Effector memory CD8-positive, alpha-beta T cell (primary cell): ENCODE data around the gene IL1RAPL2.
"Not testable (repeated sequence)": the region's sequence is repeated elsewhere in the genome, so short reads cannot be mapped to it uniquely, and the experiment has no call there.

Source experiments
- ATAC-seq: fragments of 150-1000 bp; cut with Tn5 transposase; replicated peaks from 2 replicates; pipeline ENCODE4 v1.10.0; 2021; ENCODE audit warnings: mild to moderate bottlenecking, moderate library complexity
- DNase-seq, 3 experiments: peaks; one replicate each; pipeline ENCODE4 v3.0.0; 2021
- H3K27ac Mint-ChIP-seq, 2 donors: one replicate each; pipeline ENCODE4 v1.8.0; 2022; ENCODE audit warnings: mild to moderate bottlenecking in 2 of 2, mixed read lengths in 2 of 2, moderate library complexity in 2 of 2
- H3K27me3 Mint-ChIP-seq, 2 donors: one replicate each; pipeline ENCODE4 v1.8.0; 2022; ENCODE audit warnings: mixed read lengths in 2 of 2
- H3K36me3 Mint-ChIP-seq: one replicate; pipeline ENCODE4 v1.8.0; 2022; ENCODE audit warnings: mild to moderate bottlenecking, moderate library complexity, mixed read lengths; ENCODE audit not compliant: insufficient read depth
- H3K4me1 Mint-ChIP-seq, 2 donors: one replicate each; pipeline ENCODE4 v1.8.0; 2022; ENCODE audit warnings: low read depth in 2 of 2, mixed read lengths in 2 of 2
- H3K4me3 Mint-ChIP-seq, 2 donors: one replicate each; pipeline ENCODE4 v1.8.0; 2022; ENCODE audit warnings: mild to moderate bottlenecking in 2 of 2, mixed read lengths in 2 of 2, moderate library complexity in 2 of 2
- H3K9me3 Mint-ChIP-seq, 2 donors: one replicate each; pipeline ENCODE4 v1.8.0; 2022; ENCODE audit warnings: mixed read lengths in 2 of 2

Gene IL1RAPL2

DNA sequence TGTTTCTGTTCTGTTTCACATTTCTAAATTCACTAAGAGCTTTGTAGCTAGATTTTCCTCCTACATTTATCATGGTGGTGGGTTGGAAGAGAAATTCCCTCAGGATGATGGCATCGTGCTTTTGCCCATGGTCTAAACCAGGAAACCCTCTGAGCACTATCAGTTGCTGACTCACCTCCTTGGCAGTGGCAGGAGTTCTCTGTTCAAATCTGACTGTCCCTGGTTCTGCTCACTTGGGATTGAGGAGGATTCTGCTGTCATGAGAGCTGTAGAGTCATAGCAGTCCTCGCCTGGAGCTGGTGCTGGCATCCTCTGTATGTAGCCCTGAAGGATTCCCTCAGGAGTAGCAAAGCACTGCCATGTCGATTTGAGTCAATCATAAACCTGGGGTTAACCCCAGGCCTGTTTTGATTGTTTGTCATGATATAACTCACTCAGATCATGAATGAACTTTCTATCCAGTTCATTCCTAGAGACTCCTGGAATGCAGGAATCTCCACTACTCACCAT lies 645.1 kb downstream of the IL1RAPL2 start:
- Mint-ChIP-seq H3K4me3 (no peak overlapping the region), H3K27me3 (no peaks in the 10 kb centered on the region), H3K9me3 (peaks cover 0 to 14% of the 10 kb centered on the region in 2 donors), H3K4me1 (no peaks in the 10 kb centered on the region), H3K36me3 (no peaks in the 10 kb centered on the region), H3K27ac (no peak overlapping the region)
- no peak for ATAC-seq
- no peak for DNase-seq

GRCh38 chrX:105219454-105220401 lies 653.7 kb downstream of the IL1RAPL2 start:
- no peak for DNase-seq
- H3K27ac Mint-ChIP-seq, result no peak overlapping the region
- H3K4me3 Mint-ChIP-seq, result no peak overlapping the region
- H3K36me3 Mint-ChIP-seq, result no peaks in the 10 kb centered on the region
- H3K27me3 Mint-ChIP-seq, result no peaks in the 10 kb centered on the region
- no peak for ATAC-seq
- peaks cover 0 to 10% of the 10 kb centered on the region in 2 donors for H3K9me3 Mint-ChIP-seq
- no peaks in the 10 kb centered on the region for H3K4me1 Mint-ChIP-seq

DNA sequence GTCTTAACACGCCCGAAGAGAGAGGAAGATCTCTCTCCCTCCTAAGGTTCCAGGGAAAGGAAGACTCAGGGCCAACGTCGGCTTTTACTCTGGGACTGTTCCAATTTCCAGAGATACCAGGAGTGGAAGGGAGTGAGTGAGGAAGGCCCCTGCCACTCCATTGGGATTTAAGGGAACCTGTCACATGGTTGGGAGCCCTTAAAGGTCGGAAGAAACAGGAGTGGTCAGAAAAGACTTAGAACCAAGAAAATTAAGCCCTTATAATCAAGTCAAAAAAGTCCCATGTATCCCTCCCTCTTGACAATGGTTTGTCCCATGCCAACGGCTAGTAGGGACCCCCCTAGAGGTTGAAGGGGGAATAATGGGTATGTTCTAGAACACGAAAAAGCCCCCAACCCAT lies 654.6 kb downstream of the IL1RAPL2 start, which contains the start of gene TEX13A:
TSS of gene TEX13A (minus strand) at position 59 of the 400 bp plus-strand sequence. CDS start 297 bp downstream, outside the sequence.
- DNase-seq, result no peak
- Mint-ChIP-seq H3K27ac (no peak within 1 kb of the TSS), H3K9me3 (peaks cover 0 to 6% of the 10 kb centered on the region in 2 donors), H3K4me1 (no peaks in the 10 kb centered on the region), H3K36me3 (no peaks in the 10 kb centered on the region), H3K27me3 (no peaks in the 10 kb centered on the region), H3K4me3 (no peak within 1 kb of the TSS)
- no peak for ATAC-seq

DNA sequence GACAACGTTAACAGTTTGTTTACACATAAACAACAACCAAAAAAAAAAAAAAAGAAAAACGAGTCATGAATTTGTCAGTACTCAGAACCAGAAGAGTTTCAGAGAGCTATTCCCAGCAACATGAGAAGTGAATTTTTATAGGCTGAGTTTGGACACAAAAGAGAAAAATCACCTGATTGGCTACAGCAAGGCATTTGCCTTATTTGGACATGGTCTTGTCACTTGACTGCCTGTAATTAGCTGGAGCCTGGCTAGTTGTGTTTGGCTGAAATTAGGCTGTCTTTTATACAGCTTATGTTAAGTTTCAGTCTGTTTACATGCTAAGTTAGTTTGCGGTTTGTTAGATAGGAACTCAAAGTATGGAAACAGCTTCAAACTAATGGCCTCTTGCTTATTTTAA lies 655.4 kb downstream of the IL1RAPL2 start:
- ATAC-seq (no peak), DNase-seq (no peak)
- Mint-ChIP-seq H3K36me3 (no peaks in the 10 kb centered on the region), H3K9me3 (peaks cover 0 to 6% of the 10 kb centered on the region in 2 donors), H3K4me1 (no peaks in the 10 kb centered on the region), H3K27ac (no peak overlapping the region), H3K27me3 (no peaks in the 10 kb centered on the region), H3K4me3 (no peak overlapping the region)

- ATAC-seq (no peak), DNase-seq (no peak)
- Mint-ChIP-seq H3K27ac (no peak overlapping the region), H3K4me3 (no peak overlapping the region), H3K4me1 (no peaks in the 10 kb centered on the region), H3K9me3 (peaks cover 0 to 4% of the 10 kb centered on the region in 2 donors), H3K36me3 (no peaks in the 10 kb centered on the region), H3K27me3 (no peaks in the 10 kb centered on the region)
Measured at GRCh38 chrX:105226499-105226898, 660.5 kb downstream of the IL1RAPL2 start.

DNA sequence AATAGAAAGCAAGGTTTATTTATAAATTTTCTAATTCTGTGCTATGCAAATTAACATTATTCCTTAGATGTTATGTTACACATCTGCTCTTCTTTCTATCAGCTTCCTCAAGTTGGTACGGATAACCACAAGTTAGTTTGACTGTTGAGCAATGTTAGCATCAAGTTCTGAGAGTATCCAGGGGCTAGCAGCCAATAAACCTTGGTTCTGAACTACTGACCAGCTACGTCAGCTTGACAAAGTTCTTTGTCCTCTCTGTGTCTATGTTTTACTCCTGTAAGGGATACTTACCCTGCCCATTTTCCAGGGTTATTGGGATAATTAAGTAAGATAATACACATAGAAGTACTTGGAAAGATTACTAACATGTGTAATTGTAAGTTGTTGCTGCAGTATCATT lies 662.6 kb downstream of the IL1RAPL2 start:
- no peak for DNase-seq
- Mint-ChIP-seq H3K27me3 (no peaks in the 10 kb centered on the region), H3K27ac (no peak overlapping the region), H3K4me1 (no peaks in the 10 kb centered on the region), H3K4me3 (no peak overlapping the region), H3K9me3 (peaks cover 0 to 4% of the 10 kb centered on the region in 2 donors), H3K36me3 (no peaks in the 10 kb centered on the region)
- ATAC-seq, result no peak

DNA sequence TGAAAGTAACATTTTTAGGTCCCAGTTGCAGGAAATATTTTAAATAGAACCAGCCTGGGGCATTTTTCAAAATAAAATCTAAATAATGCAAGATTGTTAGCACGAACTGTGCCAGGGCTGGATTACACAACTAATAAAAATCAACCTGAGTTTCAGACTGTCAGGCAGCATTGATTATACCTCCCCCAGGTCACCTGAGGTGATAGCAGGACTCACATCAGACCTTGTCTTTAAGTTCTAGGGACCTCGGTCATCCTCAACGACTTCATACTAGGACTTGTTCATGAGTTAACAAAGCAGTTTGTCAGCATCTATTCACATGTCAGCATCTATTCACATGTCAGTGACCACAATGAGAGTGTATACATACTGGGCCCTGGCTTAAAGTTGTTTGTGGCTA lies 663.1 kb downstream of the IL1RAPL2 start:
- H3K36me3 Mint-ChIP-seq, result no peaks in the 10 kb centered on the region
- no peaks in the 10 kb centered on the region for H3K9me3 Mint-ChIP-seq
- DNase-seq, result no peak
- no peak for ATAC-seq
- no peak overlapping the region for H3K4me3 Mint-ChIP-seq
- H3K27me3 Mint-ChIP-seq, result no peaks in the 10 kb centered on the region
- no peak overlapping the region for H3K27ac Mint-ChIP-seq
- H3K4me1 Mint-ChIP-seq, result no peaks in the 10 kb centered on the region

GRCh38 chrX:105237407-105237806 lies 671.4 kb downstream of the IL1RAPL2 start:
- H3K4me1 Mint-ChIP-seq, H3K27me3 Mint-ChIP-seq, H3K9me3 Mint-ChIP-seq, DNase-seq, H3K27ac Mint-ChIP-seq, H3K36me3 Mint-ChIP-seq, H3K4me3 Mint-ChIP-seq, ATAC-seq: not testable (repeated sequence)

DNA sequence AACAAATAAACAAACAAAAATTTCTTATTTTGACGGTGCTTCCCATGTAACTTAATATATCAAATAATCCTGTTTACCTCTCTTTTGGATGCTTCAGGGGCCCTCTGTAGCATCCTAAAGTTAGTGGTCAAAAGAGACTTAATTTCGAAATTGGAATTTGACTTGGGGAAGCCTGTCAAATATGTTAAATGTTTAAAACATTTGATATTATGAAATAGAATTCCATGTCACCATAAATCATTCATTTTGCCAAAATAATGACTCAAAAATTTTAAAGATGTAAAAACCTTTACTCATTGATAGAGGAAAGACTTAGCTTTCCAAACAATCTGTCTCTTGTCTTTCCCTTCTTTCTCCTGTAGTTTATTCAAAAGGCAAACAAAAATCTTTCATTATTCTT lies 675.1 kb downstream of the IL1RAPL2 start:
- H3K27ac Mint-ChIP-seq, result no peak overlapping the region
- H3K9me3 Mint-ChIP-seq, result no peaks in the 10 kb centered on the region
- DNase-seq (no peak), ATAC-seq (no peak)
- no peaks in the 10 kb centered on the region for H3K27me3 Mint-ChIP-seq
- H3K4me1 Mint-ChIP-seq, result no peaks in the 10 kb centered on the region
- H3K4me3 Mint-ChIP-seq, result no peak overlapping the region
- no peaks in the 10 kb centered on the region for H3K36me3 Mint-ChIP-seq

DNA sequence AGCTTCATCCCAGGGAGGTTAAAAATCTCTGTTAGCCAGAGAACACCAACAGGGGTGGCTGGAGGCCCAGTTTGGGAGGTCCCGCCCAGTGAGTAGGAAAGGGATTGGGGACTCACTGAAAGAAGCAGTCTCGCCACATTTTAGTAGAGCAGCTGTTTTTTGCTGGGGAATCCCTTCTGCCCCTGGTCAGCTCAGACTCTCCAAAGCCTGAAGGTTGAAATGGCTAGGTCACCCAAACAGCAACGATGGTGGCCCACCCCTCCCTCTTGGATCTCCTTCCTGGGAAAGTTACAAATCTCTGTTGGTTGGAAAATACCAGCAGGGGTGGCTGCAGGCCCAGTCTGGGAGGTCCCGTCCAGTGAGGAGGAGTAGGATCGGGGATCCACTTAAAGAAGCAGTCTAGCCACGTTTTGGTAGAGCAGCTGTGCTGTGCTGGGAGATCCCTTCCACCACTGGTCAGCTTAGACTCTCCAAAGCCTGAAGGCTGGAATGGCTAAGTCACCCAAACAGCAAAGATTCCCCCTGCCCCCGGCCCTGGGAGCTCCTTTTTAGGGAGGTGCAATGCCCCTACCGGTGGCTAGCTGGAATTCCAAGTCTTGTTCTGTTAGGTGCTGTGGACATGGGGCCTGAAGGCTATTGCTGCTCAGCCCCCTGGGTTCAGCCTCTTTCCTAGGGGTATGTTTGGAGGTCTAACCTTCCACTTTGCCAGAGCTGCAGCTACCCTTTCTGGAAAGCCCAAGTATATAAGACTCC lies 694.5 kb downstream of the IL1RAPL2 start:
- Mint-ChIP-seq H3K4me3 (no peak overlapping the region), H3K36me3 (no peaks in the 10 kb centered on the region), H3K27me3 (no peaks in the 10 kb centered on the region), H3K27ac (no peak overlapping the region), H3K9me3 (peaks cover 4 to 13% of the 10 kb centered on the region in 2 donors), H3K4me1 (no peaks in the 10 kb centered on the region)
- DNase-seq (no peak), ATAC-seq (no peak)

DNA sequence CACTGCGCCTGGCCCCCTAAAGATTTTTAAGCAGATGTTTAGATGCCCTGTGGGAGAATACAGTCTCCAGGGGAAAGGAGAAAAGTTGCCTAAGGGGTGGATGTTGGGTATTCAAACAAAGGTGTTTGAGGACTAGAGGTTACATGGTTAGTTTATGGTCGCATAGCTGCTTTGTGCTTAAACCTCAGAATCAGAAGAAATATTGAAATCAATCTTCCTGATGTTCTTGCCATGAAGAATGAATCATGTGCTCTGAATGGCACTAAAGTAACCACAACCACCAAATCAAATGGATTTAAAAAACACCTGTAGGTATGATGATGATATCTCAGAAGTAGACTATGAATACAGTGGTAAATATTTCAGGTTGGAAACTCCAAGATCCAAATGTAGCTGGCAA lies 697.2 kb downstream of the IL1RAPL2 start:
- no peaks in the 10 kb centered on the region for H3K27me3 Mint-ChIP-seq
- H3K9me3 Mint-ChIP-seq, result peaks cover 4 to 13% of the 10 kb centered on the region in 2 donors
- DNase-seq (no peak), ATAC-seq (no peak)
- H3K36me3 Mint-ChIP-seq, result no peaks in the 10 kb centered on the region
- H3K27ac Mint-ChIP-seq, result no peak overlapping the region
- no peak overlapping the region for H3K4me3 Mint-ChIP-seq
- H3K4me1 Mint-ChIP-seq, result no peaks in the 10 kb centered on the region

GRCh38 chrX:105263801-105264200 lies 697.8 kb downstream of the IL1RAPL2 start:
- Mint-ChIP-seq H3K27me3 (no peaks in the 10 kb centered on the region), H3K27ac (no peak overlapping the region), H3K9me3 (peaks cover 4 to 8% of the 10 kb centered on the region in 2 donors), H3K4me3 (no peak overlapping the region), H3K36me3 (no peaks in the 10 kb centered on the region), H3K4me1 (no peaks in the 10 kb centered on the region)
- no peak for ATAC-seq
- DNase-seq, result no peak

DNA sequence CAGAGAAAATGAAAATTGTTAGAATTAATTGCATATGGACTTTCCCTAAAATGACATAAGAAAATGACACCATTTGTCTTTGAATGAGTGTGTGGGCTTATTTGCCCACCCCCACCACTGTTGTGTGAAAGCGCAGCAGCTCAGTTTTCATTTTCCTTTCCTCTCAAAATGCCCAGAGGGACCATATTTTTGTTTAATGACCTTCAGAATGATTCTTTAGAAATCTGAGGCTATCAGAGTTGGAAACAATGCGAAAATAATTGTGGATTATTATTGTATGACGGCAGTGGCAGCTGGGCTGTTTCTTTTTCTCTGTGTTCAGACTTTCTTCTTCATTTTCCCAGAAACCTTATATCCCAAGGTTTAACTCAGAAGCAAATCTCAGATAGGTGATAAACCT lies 699.1 kb downstream of the IL1RAPL2 start:
- Mint-ChIP-seq H3K4me3 (no peak overlapping the region), H3K9me3 (peaks cover 4 to 7% of the 10 kb centered on the region in 2 donors), H3K36me3 (no peaks in the 10 kb centered on the region), H3K27ac (no peak overlapping the region), H3K4me1 (no peaks in the 10 kb centered on the region), H3K27me3 (no peaks in the 10 kb centered on the region)
- DNase-seq, result no peak
- ATAC-seq, result no peak
